Stimulated activated CD4-positive, alpha-beta T cell treated with anti-CD3 and anti-CD28 coated beads, Interleukin-4, amount 100 ng/mL, for 48 hours (primary cell): ENCODE data around the gene ABCC1.

Experiments
- DNase-seq, 2 donors: peaks; one replicate each; pipeline ENCODE4 v3.0.0-alpha.2; 2020; ENCODE audit warnings: low read depth in 2 of 2

ABCC1 gene

GRCh38 chr16:16021646-16021987 is 72.2 kb downstream of the ABCC1 start:
- DNase-seq: no peak

GRCh38 chr16:16021988-16022682 is 72.7 kb downstream of the ABCC1 start:
- DNase-seq: no peak

GRCh38 chr16:16022683-16023064 is 73.3 kb downstream of the ABCC1 start:
- no peak for DNase-seq

GRCh38 chr16:16025214-16025968 is 76.0 kb downstream of the ABCC1 start:
- peak; percentile 31 to 54 for DNase-seq

- no peak for DNase-seq
Measured at GRCh38 chr16:16027728-16028310, 78.4 kb downstream of the ABCC1 start.

GRCh38 chr16:16028311-16028999 is 79.0 kb downstream of the ABCC1 start:
- DNase-seq: no peak

- DNase-seq: no peak
Measured at GRCh38 chr16:16029431-16030011, 80.1 kb downstream of the ABCC1 start.

GRCh38 chr16:16030449-16030848 is 81.0 kb downstream of the ABCC1 start:
- DNase-seq: no peak

GRCh38 chr16:16031401-16031800 is 82.0 kb downstream of the ABCC1 start:
- no peak for DNase-seq

GRCh38 chr16:16032271-16032979 is 83.0 kb downstream of the ABCC1 start:
- DNase-seq: no peak

- DNase-seq: no peak
Measured at GRCh38 chr16:16033208-16033717, 83.8 kb downstream of the ABCC1 start.

- DNase-seq: no peak
Measured at GRCh38 chr16:16036359-16036792, 87.0 kb downstream of the ABCC1 start.

GRCh38 chr16:16037521-16037920 is 88.1 kb downstream of the ABCC1 start:
- no peak for DNase-seq

- DNase-seq: no peak
Measured at GRCh38 chr16:16037970-16038369, 88.6 kb downstream of the ABCC1 start.

GRCh38 chr16:16038950-16039349 is 89.5 kb downstream of the ABCC1 start:
- DNase-seq: no peak

GRCh38 chr16:16041196-16041892 is 91.9 kb downstream of the ABCC1 start:
- DNase-seq: no peak

GRCh38 chr16:16042076-16042475 is 92.7 kb downstream of the ABCC1 start:
- DNase-seq: no peak

GRCh38 chr16:16045296-16045695 is 95.9 kb downstream of the ABCC1 start:
- DNase-seq: no peak

- no peak for DNase-seq
Measured at GRCh38 chr16:16045879-16046278, 96.5 kb downstream of the ABCC1 start.

GRCh38 chr16:16047761-16048160 is 98.3 kb downstream of the ABCC1 start:
- DNase-seq: no peak
